ENCODE results near the gene SH3TC1.

The SH3TC1 gene

GRCh38 chr4:8262637-8263322 is 63.7 kb downstream of the SH3TC1 start:
- H3K36me3 ChIP-seq (replicated peaks) = no peaks in the 10 kb centered on the region
- in situ Hi-C loops (cut with HindIII; ENCODE audit: low pct_ligation_motif_present, low sequenced_read_pairs) = loop anchor here (25.0 kb wide), 1 partner anchor 150 kb away; no protein-coding TSS in a partner anchor
- no peak overlapping the region for H3K27ac ChIP-seq

GRCh38 chr4:8263397-8263796 is 64.3 kb downstream of the SH3TC1 start:
- H3K27me3 ChIP-seq (replicated peaks) = no peaks in the 10 kb centered on the region
- DNase-seq = no peak
- H3K36me3 ChIP-seq (replicated peaks) = no peaks in the 10 kb centered on the region
- H3K27ac ChIP-seq = no peak overlapping the region
- in situ Hi-C loops (cut with HindIII; ENCODE audit: low pct_ligation_motif_present, low sequenced_read_pairs) = loop anchor here (25.0 kb wide), 1 partner anchor 149 kb away; no protein-coding TSS in a partner anchor
- no peak overlapping the region for H3K4me3 ChIP-seq (ENCODE audit: low read depth, low read length)
- no peak for TF ChIP-seq CTCF (IDR thresholded peaks at IDR 0.05; ENCODE audit: low read depth, low read length, missing control alignments)

More at GRCh38 chr4:8262637-8263322, 63.7 kb downstream of the SH3TC1 start:
- H3K4me3 ChIP-seq (ENCODE audit: low read depth, low read length) = no peak overlapping the region
- DNase-seq = no peak
- TF ChIP-seq CTCF (IDR thresholded peaks at IDR 0.05; ENCODE audit: low read depth, low read length, missing control alignments) = no peak
- no peaks in the 10 kb centered on the region for H3K27me3 ChIP-seq (replicated peaks)

GRCh38 chr4:8264106-8264505 is 65.0 kb downstream of the SH3TC1 start:
- Histone ChIP-seq H3K36me3 (replicated peaks) (no peaks in the 10 kb centered on the region), H3K27ac (no peak overlapping the region), H3K4me3 (ENCODE audit: low read depth, low read length) (no peak overlapping the region), H3K27me3 (replicated peaks) (no peaks in the 10 kb centered on the region)
- DNase-seq = no peak
- no peak for TF ChIP-seq CTCF (IDR thresholded peaks at IDR 0.05; ENCODE audit: low read depth, low read length, missing control alignments)
- in situ Hi-C loops (cut with HindIII; ENCODE audit: low pct_ligation_motif_present, low sequenced_read_pairs) = loop anchor here (25.0 kb wide), 1 partner anchor 148 kb away; no protein-coding TSS in a partner anchor

- Histone ChIP-seq H3K27me3 (replicated peaks) (peaks cover 4% of the 10 kb centered on the region), H3K4me3 (ENCODE audit: low read depth, low read length) (no peak overlapping the region), H3K36me3 (replicated peaks) (no peaks in the 10 kb centered on the region), H3K27ac (no peak overlapping the region)
- TF ChIP-seq CTCF (IDR thresholded peaks at IDR 0.05; ENCODE audit: low read depth, low read length, missing control alignments) = no peak
- no peak for DNase-seq
- in situ Hi-C loops (cut with HindIII; ENCODE audit: low pct_ligation_motif_present, low sequenced_read_pairs) = loop anchor here (25.0 kb wide), 1 partner anchor 147 kb away; no protein-coding TSS in a partner anchor
Measured at GRCh38 chr4:8265171-8265929, 66.3 kb downstream of the SH3TC1 start.

- no peak overlapping the region for H3K27ac ChIP-seq
- TF ChIP-seq CTCF (IDR thresholded peaks at IDR 0.05; ENCODE audit: low read depth, low read length, missing control alignments) = no peak
- in situ Hi-C loops (cut with HindIII; ENCODE audit: low pct_ligation_motif_present, low sequenced_read_pairs) = loop anchor here (25.0 kb wide), 1 partner anchor 146 kb away; no protein-coding TSS in a partner anchor
- H3K4me3 ChIP-seq (ENCODE audit: low read depth, low read length) = no peak overlapping the region
- no peak for DNase-seq
- H3K27me3 ChIP-seq (replicated peaks) = peaks cover 6% of the 10 kb centered on the region
- H3K36me3 ChIP-seq (replicated peaks) = no peaks in the 10 kb centered on the region
Measured at GRCh38 chr4:8266088-8266487, 67.0 kb downstream of the SH3TC1 start.

Data from brain microvascular endothelial cell (primary cell).